Ovary (tissue), 3 donors: Measurements from ENCODE around the gene ZNF365.

Source experiments
- CTCF ChIP-seq, 3 donors: fragments of 450-650 bp in 2 of 3; fragments of 200-600 bp in 1 of 3; IDR thresholded peaks; one replicate each; pipeline versions ENCODE4 v1.5.1 to v1.8.0; 2016 to 2022; ENCODE audit warnings: antibody characterized with exemption in 3 of 3, mild to moderate bottlenecking in 1 of 3
- EP300 ChIP-seq: sonication (generic); formaldehyde crosslinking; IDR thresholded peaks from one replicate; pipeline ENCODE4 v1.6.1; 2017; ENCODE audit warnings: antibody characterized with exemption
- POLR2A ChIP-seq: fragments of 450-650 bp; IDR thresholded peaks from one replicate; pipeline ENCODE4 v1.6.1; 2017; ENCODE audit warnings: antibody characterized with exemption, mild to moderate bottlenecking, moderate library complexity
- donor health status: DM: no; HTN: no; CAD: no.

GRCh38 chr10:62442006-62442405 is 67.8 kb downstream of the ZNF365 start:
- TF ChIP-seq EP300 (no peak), CTCF (IDR thresholded peaks at IDR 0.05) (no peak), POLR2A (no peak)
